ENCODE measurements around the gene XRCC6. TPM values are rescaled to one million over a fixed set of nuclear protein-coding genes. Genes with fewer than 3 reads are reported as not detected.

XRCC6 gene
- total and polyA plus RNA-seq, 2 of the 13 experiments (the other 11 are each of a cell fraction or from before 2014, with no cell fraction given), result 124 to 625 TPM

DNA sequence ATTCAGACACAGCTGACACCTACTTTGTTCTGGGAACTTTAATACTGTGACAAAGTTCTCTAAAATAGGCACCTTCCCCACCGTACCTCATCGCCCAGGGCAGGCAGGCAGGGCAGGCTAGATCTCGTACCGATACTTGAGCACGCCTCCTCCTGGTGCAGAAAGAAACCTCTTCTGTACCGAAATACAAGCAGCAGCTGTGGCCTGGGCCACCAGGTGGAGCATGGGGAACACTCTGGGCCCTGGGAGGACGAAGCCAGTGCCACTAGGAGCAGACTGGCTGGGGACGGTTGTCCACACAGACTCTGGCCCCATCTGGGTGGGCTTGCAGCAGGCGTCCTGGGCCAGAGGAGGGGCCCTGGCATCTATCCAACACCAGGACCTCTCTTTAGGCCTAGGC is 44.2 kb upstream of the XRCC6 start (continued):
- TF ChIP-seq ZNF3 (CRISPR knock-in tag; IDR thresholded peaks at IDR 0.05), result no peak
- peak; percentile 47 for TF ChIP-seq RARA (CRISPR knock-in tag; IDR thresholded peaks at IDR 0.05)
- no peak for TF ChIP-seq ATRX (CRISPR knock-in tag; IDR thresholded peaks at IDR 0.05; ENCODE audit: borderline replicate concordance)
- TF ChIP-seq, protein P1, sequence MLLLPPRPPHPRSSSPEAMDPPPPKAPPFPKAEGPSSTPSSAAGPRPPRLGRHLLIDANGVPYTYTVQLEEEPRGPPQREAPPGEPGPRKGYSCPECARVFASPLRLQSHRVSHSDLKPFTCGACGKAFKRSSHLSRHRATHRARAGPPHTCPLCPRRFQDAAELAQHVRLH (CRISPR knock-in tag; IDR thresholded peaks at IDR 0.05; ENCODE audit: borderline replicate concordance, low read depth), result peak; percentile 83; the same call in 1 of the 2 replicates
- TF ChIP-seq GATAD1 (CRISPR knock-in tag; IDR thresholded peaks at IDR 0.05), result peak; percentile 55
- TF ChIP-seq SAP130 (CRISPR knock-in tag; IDR thresholded peaks at IDR 0.05; ENCODE audit: low read depth), result peak; percentile 72
- no peak for TF ChIP-seq ZNF644 (CRISPR knock-in tag; IDR thresholded peaks at IDR 0.05; ENCODE audit: low read depth)
- TF ChIP-seq TFAP4 (IDR thresholded peaks at IDR 0.05; ENCODE audit: borderline replicate concordance, low read depth), result peak; percentile 34; the same call in 1 of the 2 replicates
- TF ChIP-seq NONO (IDR thresholded peaks at IDR 0.05), result no peak
- 0 out of 2 replicates have a peak, but pooled peaks have one; percentile 40 for TF ChIP-seq NONO (CRISPR knock-in tag; conservative IDR thresholded peaks at IDR 0.05)
- TF ChIP-seq ZFP90 (CRISPR knock-in tag; IDR thresholded peaks at IDR 0.05; ENCODE audit: borderline replicate concordance), result peak; percentile 57; the same call in 1 of the 2 replicates
- 0 out of 2 replicates have a peak, but pooled peaks have one; percentile 28 for TF ChIP-seq ONECUT2 (CRISPR knock-in tag; IDR thresholded peaks at IDR 0.05)
- 0 out of 2 replicates have a peak, but pooled peaks have one; percentile 59 for TF ChIP-seq ZFP37 (CRISPR knock-in tag; IDR thresholded peaks at IDR 0.05; ENCODE audit: borderline replicate concordance)
- TF ChIP-seq MIER3 (CRISPR knock-in tag; IDR thresholded peaks at IDR 0.05; ENCODE audit: borderline replicate concordance), result peak; percentile 68; the same call in 1 of the 2 replicates
- TF ChIP-seq RFXAP (CRISPR knock-in tag; IDR thresholded peaks at IDR 0.05; ENCODE audit: borderline replicate concordance), result peak; percentile 59; the same call in 1 of the 2 replicates
- TF ChIP-seq KDM3A (CRISPR knock-in tag; IDR thresholded peaks at IDR 0.05; ENCODE audit: low read depth), result peak; percentile 54; the same call in 1 of the 2 replicates
- no peak for TF ChIP-seq THAP7 (CRISPR knock-in tag; IDR thresholded peaks at IDR 0.05)
- 0 out of 2 replicates have a peak, but pooled peaks have one; percentile 31 for TF ChIP-seq THAP9 (CRISPR knock-in tag; IDR thresholded peaks at IDR 0.05; ENCODE audit: borderline replicate concordance)
- peak; percentile 84; the same call in 1 of the 2 replicates for TF ChIP-seq ZNF788 (CRISPR knock-in tag; IDR thresholded peaks at IDR 0.05; ENCODE audit: borderline replicate concordance)
- TF ChIP-seq ZNF766 (CRISPR knock-in tag; IDR thresholded peaks at IDR 0.05; ENCODE audit: borderline replicate concordance), result peak; percentile 100
- TF ChIP-seq TEAD3 (CRISPR knock-in tag; optimal IDR thresholded peaks at IDR 0.05; ENCODE audit: borderline replicate concordance), result peak; percentile 34
- TF ChIP-seq ZNF530 (CRISPR knock-in tag; IDR thresholded peaks at IDR 0.05; ENCODE audit: low read depth), result no peak
- peak; percentile 83 for TF ChIP-seq ZBTB38 (CRISPR knock-in tag; IDR thresholded peaks at IDR 0.05)
- TF ChIP-seq MTA1 (CRISPR knock-in tag; IDR thresholded peaks at IDR 0.05; ENCODE audit: borderline replicate concordance), result 0 out of 2 replicates have a peak, but pooled peaks have one; percentile 8
- TF ChIP-seq SOX13 (IDR thresholded peaks at IDR 0.05), result no peak
- peak in 1 of 2 experiments; percentile 33; a peak in 1 of 4 replicates for TF ChIP-seq SOX13 (CRISPR knock-in tag; conservative IDR thresholded peaks at IDR 0.05 in 1 of 2, IDR thresholded peaks at IDR 0.05 in 1 of 2)
- peak; percentile 72 for TF ChIP-seq TARDBP (CRISPR knock-in tag; IDR thresholded peaks at IDR 0.05)
- TF ChIP-seq XRCC5 (optimal IDR thresholded peaks at IDR 0.05; ENCODE audit: low read length), result peak; percentile 92
